Activated CD4-positive, CD25-positive, alpha-beta regulatory T cell treated with anti-CD3 and anti-CD28 coated beads, Interleukin-2, amount 50 U/mL, for 72 hours (primary cell): ENCODE measurements around the gene RNF121.

Source experiments
- DNase-seq: peaks from one replicate; pipeline ENCODE4 v3.0.0; 2021

RNF121 gene

GRCh38 chr11:72039856-72040401 is 111.1 kb downstream of the RNF121 start:
- no peak for DNase-seq

DNA sequence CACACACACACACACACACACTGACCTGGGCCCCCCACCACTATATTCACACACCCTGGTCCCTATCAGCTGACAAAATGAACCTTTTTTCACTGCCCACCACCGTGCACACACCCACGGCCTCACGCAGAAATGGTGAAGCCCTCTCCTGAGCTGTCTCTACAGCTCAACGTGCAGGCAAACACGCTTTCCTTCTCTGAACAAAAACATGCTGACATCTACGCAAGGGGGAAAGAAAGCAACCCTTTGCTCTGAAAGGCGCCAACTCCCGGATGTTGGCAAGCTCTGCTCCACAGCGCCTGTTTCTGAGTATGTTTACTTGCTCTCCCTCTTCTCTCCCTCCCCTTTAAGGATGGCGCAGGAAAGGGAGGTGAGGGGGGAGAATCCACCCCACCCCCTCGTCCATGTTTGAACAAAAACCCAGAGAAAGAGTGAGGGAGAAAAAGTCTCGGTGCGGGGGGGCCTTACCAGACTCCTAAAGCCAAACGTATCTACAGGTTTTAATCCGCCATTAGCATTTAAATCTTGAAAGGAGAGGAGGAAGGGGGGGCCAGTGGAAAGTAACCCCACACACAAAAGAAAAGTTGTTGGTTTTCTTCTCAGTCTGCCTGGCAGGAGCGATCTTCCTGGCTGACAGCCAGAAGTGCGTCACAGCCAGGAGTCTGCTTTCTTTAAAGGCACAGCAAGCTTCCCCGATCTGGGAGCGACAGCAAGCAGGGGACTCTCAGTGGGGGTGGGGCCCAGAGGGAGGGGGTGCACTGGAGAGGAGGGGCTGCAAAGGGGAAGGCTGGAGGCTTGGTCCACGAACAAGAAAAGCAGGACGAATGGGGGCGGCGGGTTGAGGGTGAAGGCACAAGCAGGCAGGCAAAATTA is 111.9 kb downstream of the RNF121 start:
- DNase-seq, result peak; percentile 53

DNA sequence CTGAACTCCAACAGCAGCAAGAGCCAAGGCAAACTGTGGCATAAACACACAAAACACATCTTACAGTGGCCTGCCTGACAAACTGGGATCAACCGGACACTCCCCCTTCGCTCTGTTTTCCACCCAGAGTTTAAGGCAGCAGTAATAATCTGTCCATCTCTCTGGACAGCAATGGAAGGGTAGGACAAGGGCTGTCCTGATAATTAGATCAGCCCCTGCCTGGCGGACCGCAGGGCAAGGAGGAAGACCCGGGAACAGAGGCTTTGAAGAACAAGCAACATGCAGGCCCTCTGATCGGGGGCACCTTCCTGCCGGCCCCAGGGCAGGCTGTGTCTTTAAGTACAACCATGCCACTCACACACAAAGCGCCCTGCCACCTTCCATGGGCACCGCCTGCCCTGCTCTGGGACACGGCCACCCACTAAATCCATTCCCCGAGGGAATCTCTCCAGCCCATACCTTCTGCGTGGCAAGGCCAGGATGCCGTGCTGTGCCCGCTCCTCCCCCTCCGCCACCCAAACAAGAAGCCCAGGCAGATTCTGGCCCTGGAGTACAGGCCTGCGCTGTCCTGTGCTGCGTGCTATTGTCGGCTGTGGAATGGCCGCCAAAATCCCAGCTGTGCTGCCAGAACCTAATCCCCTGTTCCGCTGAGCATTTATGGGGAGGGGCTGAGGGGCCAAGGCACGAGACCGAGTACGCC is 112.7 kb downstream of the RNF121 start:
- DNase-seq, result peak; percentile 44

GRCh38 chr11:72042064-72042745 is 113.4 kb downstream of the RNF121 start:
- no peak for DNase-seq

- no peak for DNase-seq
Measured at GRCh38 chr11:72045849-72046248, 117.0 kb downstream of the RNF121 start.
